HepG2 (cell line): Measurements from ENCODE around the gene S100A9. TPM values are rescaled to one million over a fixed set of nuclear protein-coding genes. Genes with fewer than 3 reads are reported as not detected.

Experiments used
- ATAC-seq: fragments of 200-7000 bp; cut with Tn5 transposase; 3 replicates; pipeline ENCODE4 v1.9.1; 2020; ENCODE audit warnings: mild to moderate bottlenecking, moderate library complexity
- BruUV-seq: library from RNA; stranded (reverse); fragments of 400-500 nt; replicated peaks from 2 replicates; lab custom pipeline; 2021; lab: Mats Ljungman, UMichigan
- CTCF ChIA-PET: fragments of 300-600 bp; formaldehyde crosslinking; extraction: SDS; loops from one replicate; lab custom pipeline; 2021; ENCODE audit warnings: low total read pairs, inconsistent platforms, low intra/inter-chr PET ratio; lab: Yijun Ruan, JAX
- POLR2A ChIA-PET: fragments of 350-600 bp; sonication (Branson Sonifier 250); formaldehyde crosslinking; loops from one replicate; lab custom pipeline; 2020; ENCODE audit warnings: antibody characterized with exemption, inconsistent platforms; lab: Yijun Ruan, JAX
- DNase-seq: peaks from one replicate; pipeline ENCODE4 v3.0.0-alpha.2; 2015; ENCODE audit warnings: low spot score
- FAIRE-seq: peaks from 3 replicates; lab custom pipeline; 2011; peaks lifted over from hg19 to GRCh38; lab: Jason Lieb, UNC
- H2AFZ ChIP-seq: one replicate; pipeline ENCODE4 v1.6.1; 2011; ENCODE audit warnings: low read length, inconsistent platforms
- H3K27ac ChIP-seq: fragments of 300-600 bp; 3 replicates; pipeline ENCODE4 v1.8.0; 2011; ENCODE audit warnings: mixed run types, mild to moderate bottlenecking, mixed read lengths, low read length, inconsistent platforms; ENCODE audit not compliant: insufficient read depth; ENCODE audit errors: extremely low read length
- H3K27me3 ChIP-seq, 2 experiments: fragments of 200-600 bp in 1 of 2; 2 replicates in 1 of 2; 3 replicates in 1 of 2; pipeline versions ENCODE4 v1.6.0 to v1.8.0; 2011; ENCODE audit warnings: low read length in 2 of 2, mild to moderate bottlenecking in 2 of 2, moderate library complexity in 2 of 2, inconsistent platforms in 1 of 2; ENCODE audit not compliant: insufficient read depth in 2 of 2, control insufficient read depth in 1 of 2
- H3K36me3 ChIP-seq, 2 experiments: fragments of 200-600 bp in 1 of 2; replicated peaks in 1 of 2; 2 replicates in 1 of 2; 3 replicates in 1 of 2; pipeline versions ENCODE4 v1.5.1 to v1.8.0; 2011; ENCODE audit warnings: low read length in 2 of 2, inconsistent platforms in 1 of 2; ENCODE audit not compliant: insufficient read depth in 2 of 2, control insufficient read depth in 1 of 2
- H3K4me1 ChIP-seq: 2 replicates; pipeline ENCODE4 v1.5.1; 2012; ENCODE audit warnings: low read length, inconsistent platforms; ENCODE audit not compliant: insufficient read depth
- H3K4me2 ChIP-seq: 2 replicates; pipeline ENCODE4 v1.6.0; 2011; ENCODE audit warnings: low read depth, low read length, inconsistent platforms
- H3K4me3 ChIP-seq, 3 experiments: fragments of 200-600 bp in 1 of 3; sonication (generic), shearing (Covaris generic) in 1 of 3; replicated peaks in 1 of 3; 2 replicates each; pipeline ENCODE4 v1.5.1; 2011 to 2016; ENCODE audit warnings: low read length in 3 of 3, inconsistent platforms in 2 of 3, low read depth in 2 of 3, mild to moderate bottlenecking in 2 of 3, control low read depth in 1 of 3, mixed read lengths in 1 of 3; ENCODE audit not compliant: insufficient read depth in 1 of 3
- H3K79me2 ChIP-seq: one replicate; pipeline ENCODE4 v1.6.1; 2011; ENCODE audit warnings: low read length, inconsistent platforms; ENCODE audit not compliant: insufficient read depth
- H3K9ac ChIP-seq: 2 replicates; pipeline ENCODE4 v1.6.0; 2011; ENCODE audit warnings: mild to moderate bottlenecking, low read depth, low read length, inconsistent platforms; ENCODE audit not compliant: insufficient read depth
- H3K9me3 ChIP-seq: 2 replicates; pipeline ENCODE4 v1.5.1; 2012; ENCODE audit warnings: mild to moderate bottlenecking, low read length
- H4K20me1 ChIP-seq: 2 replicates; pipeline ENCODE4 v1.6.0; 2011; ENCODE audit warnings: inconsistent platforms, mild to moderate bottlenecking, low read length, moderate library complexity; ENCODE audit not compliant: insufficient read depth
- CREM ChIP-seq, 2 experiments: sonication (generic) in 1 of 2; formaldehyde crosslinking in 1 of 2; IDR thresholded peaks; 2 replicates each; pipeline versions ENCODE4 v1.4.0 to v1.6.1; 2016 to 2020; ENCODE audit warnings: antibody characterized with exemption in 1 of 2, mild to moderate bottlenecking in 1 of 2, missing genetic modification reagents in 1 of 2
- HNF4A ChIP-seq: sonication (generic); formaldehyde crosslinking; IDR thresholded peaks from 2 replicates; pipeline ENCODE4 v1.4.0; 2020; ENCODE audit warnings: missing genetic modification reagents
- MAFF ChIP-seq: IDR thresholded peaks from 2 replicates; pipeline ENCODE4 v1.6.1; 2011; ENCODE audit warnings: low read depth, low read length, improper control_type of control experiment
- MED8 ChIP-seq: sonication (generic); formaldehyde crosslinking; IDR thresholded peaks from 2 replicates; pipeline ENCODE4 v1.8.1; 2023; ENCODE audit warnings: mild to moderate bottlenecking, missing genetic modification reagents; ENCODE audit not compliant: insufficient replicate concordance
- MEIS2 ChIP-seq: sonication (generic); formaldehyde crosslinking; IDR thresholded peaks from 2 replicates; pipeline ENCODE4 v1.9.0; 2021; ENCODE audit warnings: mild to moderate bottlenecking, missing genetic modification reagents
- NCOR1 ChIP-seq: fragments of 200-600 bp; sonication (generic); IDR thresholded peaks from 2 replicates; pipeline ENCODE4 v1.7.0; 2017; ENCODE audit warnings: antibody characterized with exemption, low read length, borderline replicate concordance
- NRL ChIP-seq: sonication (generic); formaldehyde crosslinking; IDR thresholded peaks from 2 replicates; pipeline ENCODE4 v1.5.0; 2020; ENCODE audit warnings: missing genetic modification reagents, mild to moderate bottlenecking, moderate library complexity, borderline replicate concordance
- PHF5A ChIP-seq: IDR thresholded peaks from one replicate; pipeline ENCODE4 v1.6.1; 2018; ENCODE audit warnings: low read depth, missing genetic modification reagents; ENCODE audit not compliant: unreplicated experiment
- SP1 ChIP-seq, 2 experiments: fragments of 450-650 bp in 1 of 2; sonication (generic) in 1 of 2; formaldehyde crosslinking in 1 of 2; IDR thresholded peaks; 2 replicates each; pipeline versions ENCODE4 v1.4.0 to v1.6.1; 2016 to 2020; ENCODE audit warnings: missing genetic modification reagents in 1 of 2
- ZKSCAN5 ChIP-seq: sonication (generic); formaldehyde crosslinking; IDR thresholded peaks from 2 replicates; pipeline ENCODE4 v1.5.1; 2020; ENCODE audit warnings: mild to moderate bottlenecking, missing genetic modification reagents
- ZNF33A ChIP-seq: sonication (generic); formaldehyde crosslinking; IDR thresholded peaks from 2 replicates; pipeline ENCODE4 v1.5.1; 2020; ENCODE audit warnings: missing genetic modification reagents, mild to moderate bottlenecking, moderate library complexity, borderline replicate concordance
- ZNF33B ChIP-seq: sonication (generic); formaldehyde crosslinking; IDR thresholded peaks from 2 replicates; pipeline ENCODE4 v1.5.1; 2020; ENCODE audit warnings: mild to moderate bottlenecking, missing genetic modification reagents
- ZNF430 ChIP-seq: sonication (generic); formaldehyde crosslinking; IDR thresholded peaks from 2 replicates; pipeline ENCODE4 v1.9.0; 2021; ENCODE audit warnings: mild to moderate bottlenecking, missing genetic modification reagents
- ZNF549 ChIP-seq: sonication (generic); formaldehyde crosslinking; IDR thresholded peaks from 2 replicates; pipeline ENCODE4 v1.5.0; 2020; ENCODE audit warnings: missing genetic modification reagents
- ZNF567 ChIP-seq: sonication (generic); formaldehyde crosslinking; IDR thresholded peaks from 2 replicates; pipeline ENCODE4 v1.8.1; 2023; ENCODE audit warnings: mild to moderate bottlenecking, missing genetic modification reagents, borderline replicate concordance
- ZNF678 ChIP-seq: sonication (generic); formaldehyde crosslinking; IDR thresholded peaks from 2 replicates; pipeline ENCODE4 v1.4.0; 2020; ENCODE audit warnings: mild to moderate bottlenecking, missing genetic modification reagents
- ZNF780A ChIP-seq: sonication (generic); formaldehyde crosslinking; IDR thresholded peaks from 2 replicates; pipeline ENCODE4 v1.8.0; 2022; ENCODE audit warnings: mild to moderate bottlenecking, missing genetic modification reagents, moderate library complexity
- ZNF839 ChIP-seq: sonication (generic); formaldehyde crosslinking; IDR thresholded peaks from 2 replicates; pipeline ENCODE4 v1.4.0; 2020; ENCODE audit warnings: missing genetic modification reagents, mild to moderate bottlenecking, borderline replicate concordance
- WGBS: methylation state at CpG from one replicate; pipeline ENCODE4 v1.1.6; 2017; ENCODE audit warnings: low lambda C conversion rate; 5-methylcytosine and 5-hydroxymethylcytosine counted together
- in situ Hi-C: cut with HindIII; loops from 2 replicates; pipeline ENCODE4 v1.10.0; 2017; ENCODE audit warnings: low pct_unique_long_range_greater_than_20kb; ENCODE audit not compliant: extremely low pct_ligation_motif_present
- intact Hi-C: fragments of 100-400 bp; cut with micrococcal nuclease; formaldehyde crosslinking; loops from one replicate; pipeline ENCODE4 v1.10.0; 2022; ENCODE audit not compliant: unreplicated experiment
- polyA plus RNA-seq, 8 experiments: library from polyadenylated mRNA; depleted of rRNA in 3 of 8; stranded (reverse) in 7 of 8; unstranded in 1 of 8; fragments of >200 nt; fragmentation: Illumina TruSeq in 4 of 8; extraction: Trizol in 4 of 8; gene quantifications; 2 replicates each; pipeline versions ENCODE4 v1.2.1 to v1.2.3, GENCODE V29; 2011 to 2016; ENCODE audit warnings: low read depth in 4 of 8, missing spikeins in 1 of 8, mixed read lengths in 1 of 8; ENCODE audit not compliant: insufficient read depth in 1 of 8
- total RNA-seq, 5 experiments: library from RNA; depleted of rRNA; stranded (reverse); fragments of >200 nt; fragmentation: Illumina TruSeq; extraction: Trizol; gene quantifications; 2 replicates each; pipeline ENCODE4 v1.2.3, GENCODE V29; 2016; ENCODE audit warnings: low read depth in 1 of 5
- TF ChIP-seq, protein P1 (sequence below): IDR thresholded peaks from 2 replicates; pipeline ENCODE4 v1.6.1; 2016; ENCODE audit warnings: mild to moderate bottlenecking, missing biosample characterization, missing genetic modification reagents

S100A9 gene
- total and polyA plus RNA-seq, 2 of the 13 experiments (the other 11 are each of a cell fraction or from before 2014, with no cell fraction given): 0.31 to 0.69 TPM

DNA sequence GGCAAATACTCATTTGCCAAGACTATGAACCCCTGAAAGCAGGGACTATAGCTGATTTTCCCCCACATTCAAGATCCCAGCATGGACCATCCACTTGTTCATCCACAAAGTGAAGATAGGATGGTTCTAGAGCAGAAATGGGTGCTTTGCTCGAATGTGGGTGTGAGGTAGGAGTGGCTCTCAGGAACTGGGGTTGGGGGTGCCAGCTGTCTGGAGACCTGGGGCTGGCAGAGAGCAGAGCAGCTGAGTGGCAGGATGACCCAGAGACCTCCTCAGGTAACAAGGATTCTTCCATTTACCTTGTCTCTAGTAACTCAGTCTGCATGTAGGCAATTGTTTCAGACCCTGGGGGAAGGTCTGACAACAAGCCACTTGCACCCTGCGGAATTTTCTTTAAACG, 6.0 kb downstream of the S100A9 start:
- H3K9me3 ChIP-seq: no peaks in the 10 kb centered on the region
- no peak for FAIRE-seq
- ChIA-PET CTCF (no interaction called here), POLR2A (no interaction called here)
- in situ Hi-C loops (no loop called here), intact Hi-C loops (no loop called here)
- no peak for ATAC-seq
- no peak overlapping the region for H3K9ac ChIP-seq
- DNase-seq: no peak
- H3K4me1 ChIP-seq: no peaks in the 10 kb centered on the region
- no peak overlapping the region for H3K27ac ChIP-seq
- peaks cover 1 to 5% of the 10 kb centered on the region in 2 experiments; a peak in 1 of 5 replicates for H3K27me3 ChIP-seq
- WGBS: 2% methylated on average over 3 of the region's 3 CpGs
- no peaks in the 10 kb centered on the region for H3K36me3 ChIP-seq
- H4K20me1 ChIP-seq: no peaks in the 10 kb centered on the region
- no peak overlapping the region for H2AFZ ChIP-seq
- TF ChIP-seq ZNF678 (CRISPR knock-in tag) (no peak), ZNF567 (CRISPR knock-in tag) (no peak), PHF5A (CRISPR knock-in tag) (no peak), ZNF33A (CRISPR knock-in tag) (no peak), ZKSCAN5 (CRISPR knock-in tag) (no peak), NCOR1 (no peak), NRL (no peak), CREM (IDR thresholded peaks at IDR 0.05) (no peak), CREM (CRISPR knock-in tag; IDR thresholded peaks at IDR 0.05) (no peak), MED8 (CRISPR knock-in tag) (no peak), MAFF (no peak), ZNF33B (CRISPR knock-in tag) (no peak), ZNF839 (CRISPR knock-in tag) (no peak), ZNF430 (CRISPR knock-in tag) (no peak), ZNF780A (CRISPR knock-in tag) (no peak), HNF4A (no peak), SP1 (IDR thresholded peaks at IDR 0.05) (no peak), SP1 (CRISPR knock-in tag; IDR thresholded peaks at IDR 0.05) (no peak), MEIS2 (no peak), ZNF549 (no peak)
- TF ChIP-seq, protein P1, sequence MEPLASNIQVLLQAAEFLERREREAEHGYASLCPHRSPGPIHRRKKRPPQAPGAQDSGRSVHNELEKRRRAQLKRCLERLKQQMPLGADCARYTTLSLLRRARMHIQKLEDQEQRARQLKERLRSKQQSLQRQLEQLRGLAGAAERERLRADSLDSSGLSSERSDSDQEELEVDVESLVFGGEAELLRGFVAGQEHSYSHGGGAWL (CRISPR knock-in tag): no peak
- H3K79me2 ChIP-seq: no peaks in the 10 kb centered on the region
- no peak overlapping the region for H3K4me2 ChIP-seq
- no TSS peak for BruUV-seq
- H3K4me3 ChIP-seq: no peak overlapping the region
